IMR-90 (cell line): Measurements from ENCODE around the gene SDHAF3. TPM values are rescaled to one million over a fixed set of nuclear protein-coding genes. Genes with fewer than 3 reads are reported as not detected.

Experiments used
- ATAC-seq: fragments of 200-7000 bp; cut with Tn5 transposase; 2 replicates; pipeline ENCODE4 v1.9.1; 2020; ENCODE audit warnings: low read depth, mild to moderate bottlenecking, moderate library complexity
- BruUV-seq: library from RNA; stranded (reverse); fragments of 400-500 nt; replicated peaks from 2 replicates; lab custom pipeline; 2021; lab: Mats Ljungman, UMichigan
- CTCF ChIA-PET: fragments of 300-600 bp; formaldehyde crosslinking; extraction: SDS; loops from one replicate; lab custom pipeline; 2021; ENCODE audit warnings: antibody characterized with exemption; lab: Yijun Ruan, JAX
- POLR2A ChIA-PET: fragments of 300-600 bp; sonication (Branson Sonifier 250); formaldehyde crosslinking; loops from one replicate; lab custom pipeline; 2022; ENCODE audit warnings: antibody characterized with exemption; ENCODE audit not compliant: unreplicated experiment; lab: Charles Lee
- DNase-seq: peaks from one replicate; pipeline ENCODE4 v3.0.0; 2013
- H2AFZ ChIP-seq: replicated peaks from 2 replicates; pipeline ENCODE3; 2013; ENCODE audit warnings: low read length, mild to moderate bottlenecking; ENCODE audit not compliant: poor library complexity
- H2AK5ac ChIP-seq: 2 replicates; pipeline ENCODE4 v1.6.1; 2013; ENCODE audit warnings: low read depth, low read length, inconsistent platforms
- H2AK9ac ChIP-seq: replicated peaks from 2 replicates; pipeline ENCODE3; 2013; ENCODE audit warnings: mild to moderate bottlenecking, low read depth, low read length, moderate library complexity; ENCODE audit not compliant: poor library complexity
- H2BK120ac ChIP-seq: 2 replicates; pipeline ENCODE4 v1.6.1; 2013; ENCODE audit warnings: low read depth, low read length, inconsistent platforms
- H2BK15ac ChIP-seq: 3 replicates; pipeline ENCODE4 v1.6.1; 2013; ENCODE audit warnings: low read depth, low read length, inconsistent platforms
- H2BK20ac ChIP-seq: 2 replicates; pipeline ENCODE4 v1.6.1; 2013; ENCODE audit warnings: low read depth, mild to moderate bottlenecking, inconsistent platforms, low read length, moderate library complexity
- H2BK5ac ChIP-seq: 2 replicates; pipeline ENCODE4 v1.6.1; 2013; ENCODE audit warnings: mild to moderate bottlenecking, low read depth, low read length, inconsistent platforms; ENCODE audit not compliant: poor library complexity, severe bottlenecking
- H3K14ac ChIP-seq: replicated peaks from 2 replicates; pipeline ENCODE4 v1.6.1; 2013; ENCODE audit warnings: low read depth, low read length, inconsistent platforms
- H3K18ac ChIP-seq: 2 replicates; pipeline ENCODE4 v1.6.1; 2013; ENCODE audit warnings: low read depth, low read length, control low read depth
- H3K23ac ChIP-seq: 2 replicates; pipeline ENCODE4 v1.6.1; 2013; ENCODE audit warnings: low read depth, low read length, inconsistent platforms
- H3K27ac ChIP-seq: 2 replicates; pipeline ENCODE4 v1.5.1; 2013; ENCODE audit warnings: mild to moderate bottlenecking, control low read depth, low read length; ENCODE audit not compliant: insufficient read depth
- H3K27me3 ChIP-seq: 2 replicates; pipeline ENCODE4 v1.6.1; 2013; ENCODE audit warnings: low read length; ENCODE audit not compliant: control insufficient read depth, insufficient read depth
- H3K36me3 ChIP-seq: 2 replicates; pipeline ENCODE4 v1.6.1; 2013; ENCODE audit warnings: low read length, mixed read lengths; ENCODE audit not compliant: control insufficient read depth, insufficient read depth
- H3K4ac ChIP-seq: 2 replicates; pipeline ENCODE4 v1.6.1; 2013; ENCODE audit warnings: low read depth, low read length, inconsistent platforms
- H3K4me1 ChIP-seq: 2 replicates; pipeline ENCODE4 v1.6.1; 2013; ENCODE audit warnings: low read length, mixed read lengths; ENCODE audit not compliant: control insufficient read depth, insufficient read depth
- H3K4me2 ChIP-seq: 2 replicates; pipeline ENCODE4 v1.6.1; 2013; ENCODE audit warnings: low read depth, mild to moderate bottlenecking, control low read depth, low read length, moderate library complexity
- H3K4me3 ChIP-seq: 2 replicates; pipeline ENCODE4 v1.5.1; 2013; ENCODE audit warnings: low read depth, mild to moderate bottlenecking, control low read depth, low read length, moderate library complexity; ENCODE audit not compliant: insufficient read depth
- H3K56ac ChIP-seq: 2 replicates; pipeline ENCODE4 v1.6.1; 2013; ENCODE audit warnings: low read length, inconsistent platforms; ENCODE audit not compliant: insufficient read depth; ENCODE audit errors: extremely low read depth
- H3K79me1 ChIP-seq, 2 experiments: 2 replicates each; pipeline ENCODE4 v1.6.1; 2013; ENCODE audit warnings: low read length in 2 of 2, inconsistent platforms in 1 of 2, low read depth in 1 of 2
- H3K9ac ChIP-seq: 2 replicates; pipeline ENCODE4 v1.6.1; 2013; ENCODE audit warnings: low read depth, low read length, control low read depth
- H3K9me1 ChIP-seq: 2 replicates; pipeline ENCODE4 v1.6.1; 2013; ENCODE audit warnings: low read length, inconsistent platforms; ENCODE audit not compliant: insufficient read depth
- H3K9me3 ChIP-seq: 2 replicates; pipeline ENCODE4 v1.6.1; 2013; ENCODE audit warnings: low read length; ENCODE audit not compliant: control insufficient read depth, insufficient read depth
- H4K20me1 ChIP-seq: 2 replicates; pipeline ENCODE4 v1.6.1; 2013; ENCODE audit warnings: low read length, inconsistent platforms; ENCODE audit not compliant: insufficient read depth
- H4K5ac ChIP-seq: 2 replicates; pipeline ENCODE4 v1.6.1; 2013; ENCODE audit warnings: mild to moderate bottlenecking, low read depth, low read length, control low read depth
- H4K8ac ChIP-seq, 2 experiments: 2 replicates each; pipeline ENCODE4 v1.6.1; 2013; ENCODE audit warnings: low read depth in 2 of 2, low read length in 2 of 2, control low read depth in 1 of 2, inconsistent platforms in 1 of 2
- H4K91ac ChIP-seq: 2 replicates; pipeline ENCODE4 v1.6.1; 2013; ENCODE audit warnings: low read depth, low read length, inconsistent platforms; ENCODE audit not compliant: insufficient read depth
- CEBPB ChIP-seq: IDR thresholded peaks from 2 replicates; pipeline ENCODE4 v1.6.1; 2012; ENCODE audit warnings: low read depth, low read length, improper control_type of control experiment
- CHD1 ChIP-seq: IDR thresholded peaks from 2 replicates; pipeline ENCODE4 v1.6.1; 2012; ENCODE audit warnings: low read depth, low read length, improper control_type of control experiment
- CTCF ChIP-seq: conservative IDR thresholded peaks from 2 replicates; pipeline ENCODE4 v1.5.1; 2012; ENCODE audit warnings: mild to moderate bottlenecking, low read depth, low read length, improper control_type of control experiment
- ELK1 ChIP-seq: fragments of 150-350 bp; IDR thresholded peaks from 2 replicates; pipeline ENCODE4 v1.6.1; 2016; ENCODE audit warnings: low read depth, mild to moderate bottlenecking, low read length, moderate library complexity, borderline replicate concordance
- MAFK ChIP-seq: IDR thresholded peaks from 2 replicates; pipeline ENCODE4 v1.6.1; 2012; ENCODE audit warnings: low read depth, low read length, improper control_type of control experiment
- MAZ ChIP-seq: IDR thresholded peaks from 2 replicates; pipeline ENCODE4 v1.6.1; 2012; ENCODE audit warnings: low read depth, mild to moderate bottlenecking, low read length, improper control_type of control experiment, moderate library complexity, borderline replicate concordance
- MXI1 ChIP-seq: IDR thresholded peaks from 2 replicates; pipeline ENCODE4 v1.6.1; 2012; ENCODE audit warnings: low read depth, mild to moderate bottlenecking, low read length, moderate library complexity, borderline replicate concordance
- NFE2L2 ChIP-seq: fragments of 150-350 bp; IDR thresholded peaks from 2 replicates; pipeline ENCODE4 v1.6.1; 2016; ENCODE audit warnings: low read depth, mild to moderate bottlenecking, low read length
- POLR2A ChIP-seq: IDR thresholded peaks from 2 replicates; pipeline ENCODE4 v1.6.1; 2012; ENCODE audit warnings: mild to moderate bottlenecking, low read depth, low read length
- RAD21 ChIP-seq: IDR thresholded peaks from 2 replicates; pipeline ENCODE4 v1.6.1; 2012; ENCODE audit warnings: low read length, improper control_type of control experiment
- RCOR1 ChIP-seq: IDR thresholded peaks from 2 replicates; pipeline ENCODE4 v1.6.1; 2012; ENCODE audit warnings: mild to moderate bottlenecking, low read length, improper control_type of control experiment; ENCODE audit not compliant: insufficient replicate concordance
- RFX5 ChIP-seq: IDR thresholded peaks from 2 replicates; pipeline ENCODE4 v1.8.0; 2012; ENCODE audit warnings: low read depth, mild to moderate bottlenecking, low read length, moderate library complexity
- SMC3 ChIP-seq: fragments of 150-350 bp; IDR thresholded peaks from 2 replicates; pipeline ENCODE4 v1.6.1; 2016; ENCODE audit warnings: low read depth, mild to moderate bottlenecking, antibody characterized with exemption, low read length, moderate library complexity
- WGBS, 2 experiments: methylation state at CpG; one replicate each; pipeline versions ENCODE4 v1.1.5 to v1.1.7; 2013; ENCODE audit warnings: missing lambda C conversion rate in 2 of 2; ENCODE audit not compliant: insufficient read length in 1 of 2; ENCODE audit errors: extremely low coverage in 2 of 2; 5-methylcytosine and 5-hydroxymethylcytosine counted together
- dilution Hi-C: fragments of 300-500 bp; cut with HindIII; formaldehyde crosslinking; loops from one replicate; pipeline ENCODE4 v1.14.3; 2018; ENCODE audit warnings: low sequenced_read_pairs; ENCODE audit not compliant: unreplicated experiment
- in situ Hi-C: fragments of 300-500 bp; cut with MboI; formaldehyde crosslinking; loops from 3 replicates; pipeline ENCODE4 v1.14.3; 2019; ENCODE audit warnings: low sequenced_read_pairs, inconsistent platforms, mixed read lengths
- intact Hi-C: fragments of 100-400 bp; cut with micrococcal nuclease; formaldehyde crosslinking; loops from 2 replicates; pipeline ENCODE4 v1.10.0; 2022
- polyA plus RNA-seq, 3 experiments: library from polyadenylated mRNA; depleted of rRNA; stranded (reverse); fragments of >200 nt; gene quantifications; 2 replicates each; pipeline ENCODE4 v1.2.3, GENCODE V29; 2012; ENCODE audit warnings: low replicate concordance in 1 of 3
- total RNA-seq: library from RNA; depleted of rRNA; stranded (reverse); fragments of >200 nt; gene quantifications from 2 replicates; pipeline ENCODE4 v1.2.3, GENCODE V29; 2012
- TF ChIP-seq, protein P1 (sequence below): fragments of 150-350 bp; IDR thresholded peaks from 2 replicates; pipeline ENCODE4 v1.6.1; 2017; ENCODE audit warnings: mild to moderate bottlenecking, antibody characterized with exemption, low read length, low read depth

The SDHAF3 gene
- total and polyA plus RNA-seq, 2 of the 4 experiments (the other 2 are of a cell fraction) = 5.7 to 6.1 TPM

GRCh38 chr7:97133159-97133558 lies 15.7 kb downstream of the SDHAF3 start:
- no peak for TF ChIP-seq CTCF
- no peak for TF ChIP-seq SMC3
- TF ChIP-seq NFE2L2 = no peak
- TF ChIP-seq RAD21 = no peak
- TF ChIP-seq MAFK = no peak
- TF ChIP-seq CEBPB = no peak
- TF ChIP-seq RFX5 = no peak
- TF ChIP-seq, protein P1, sequence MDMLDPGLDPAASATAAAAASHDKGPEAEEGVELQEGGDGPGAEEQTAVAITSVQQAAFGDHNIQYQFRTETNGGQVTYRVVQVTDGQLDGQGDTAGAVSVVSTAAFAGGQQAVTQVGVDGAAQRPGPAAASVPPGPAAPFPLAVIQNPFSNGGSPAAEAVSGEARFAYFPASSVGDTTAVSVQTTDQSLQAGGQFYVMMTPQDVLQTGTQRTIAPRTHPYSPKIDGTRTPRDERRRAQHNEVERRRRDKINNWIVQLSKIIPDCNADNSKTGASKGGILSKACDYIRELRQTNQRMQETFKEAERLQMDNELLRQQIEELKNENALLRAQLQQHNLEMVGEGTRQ = no peak
- TF ChIP-seq MAZ = no peak
- TF ChIP-seq MXI1 = no peak
- TF ChIP-seq POLR2A = no peak
- no peak for TF ChIP-seq CHD1
- TF ChIP-seq RCOR1 = no peak
- TF ChIP-seq ELK1 = no peak
- no peaks in the 10 kb centered on the region for H3K9me3 ChIP-seq
- no peaks in the 10 kb centered on the region for H3K36me3 ChIP-seq
- no peak for ATAC-seq
- H3K56ac ChIP-seq = no peak overlapping the region
- H2BK5ac ChIP-seq = no peak overlapping the region
- dilution Hi-C loops = no loop called here
- no peak for DNase-seq
- no peak overlapping the region for H3K4me2 ChIP-seq
- no peaks in the 10 kb centered on the region for H3K27me3 ChIP-seq
- no peak overlapping the region for H3K23ac ChIP-seq
- ChIA-PET CTCF (interaction anchor here (0.9 to 1.1 kb wide), 2 partner anchors 12 to 13 kb away, joined by 3 read pairs; no protein-coding TSS in a partner anchor), POLR2A (no interaction called here)
- H4K5ac ChIP-seq = no peak overlapping the region
- in situ Hi-C loops = no loop called here
- H2BK20ac ChIP-seq = no peak overlapping the region
- H2BK120ac ChIP-seq = no peak overlapping the region
- no peak overlapping the region for H3K14ac ChIP-seq
- H4K20me1 ChIP-seq = no peaks in the 10 kb centered on the region
- H2AK5ac ChIP-seq = no peak overlapping the region
- no TSS peak for BruUV-seq
- H2AK9ac ChIP-seq = no peak overlapping the region
- H4K8ac ChIP-seq = no peak overlapping the region
- H3K9me1 ChIP-seq = no peaks in the 10 kb centered on the region
- no peak overlapping the region for H2BK15ac ChIP-seq
- no peak overlapping the region for H2AFZ ChIP-seq
- H3K27ac ChIP-seq = no peak overlapping the region
- intact Hi-C loops = no loop called here
- H3K4me1 ChIP-seq = no peaks in the 10 kb centered on the region
- H3K4me3 ChIP-seq = no peak overlapping the region
- no peak overlapping the region for H3K18ac ChIP-seq
- no peak overlapping the region for H3K4ac ChIP-seq
- H3K79me1 ChIP-seq = no peaks in the 10 kb centered on the region
- WGBS, 2 experiments = no CpG with 5 or more reads among the region's 2 CpGs
- no peak overlapping the region for H4K91ac ChIP-seq
- no peak overlapping the region for H3K9ac ChIP-seq
